DND-41 (cell line): ENCODE results near the gene RNASE8.

Source experiments
- ATAC-seq: fragments of 200-7000 bp; cut with Tn5 transposase; 3 replicates; pipeline ENCODE4 v1.9.1; 2021; ENCODE audit warnings: low read depth; ENCODE audit not compliant: insufficient read depth
- DNase-seq: peaks from one replicate; pipeline ENCODE4 v3.0.0-alpha.2; 2020
- H2AFZ ChIP-seq: 2 replicates; pipeline ENCODE4 v1.6.0; 2012; ENCODE audit warnings: low read depth, low read length
- H3K27ac ChIP-seq: 2 replicates; pipeline ENCODE4 v1.5.1; 2012; ENCODE audit warnings: low read length, inconsistent platforms
- H3K27me3 ChIP-seq: fragments of 200-600 bp; sonication (generic); 2 replicates; pipeline ENCODE4 v1.6.0; 2012; ENCODE audit warnings: low read length, mild to moderate bottlenecking, inconsistent platforms; ENCODE audit not compliant: insufficient read depth, poor library complexity
- H3K36me3 ChIP-seq: 2 replicates; pipeline ENCODE4 v1.5.1; 2012; ENCODE audit warnings: low read length, inconsistent platforms; ENCODE audit not compliant: insufficient read depth
- H3K4me1 ChIP-seq: 2 replicates; pipeline ENCODE4 v1.5.1; 2012; ENCODE audit warnings: mild to moderate bottlenecking, low read length; ENCODE audit not compliant: insufficient read depth
- H3K4me2 ChIP-seq: 2 replicates; pipeline ENCODE4 v1.6.0; 2012; ENCODE audit warnings: mild to moderate bottlenecking, moderate library complexity, low read length, inconsistent platforms; ENCODE audit not compliant: insufficient read depth
- H3K4me3 ChIP-seq, 2 experiments: fragments of 200-600 bp in 1 of 2; shearing (Covaris generic) in 1 of 2; 2 replicates each; pipeline ENCODE4 v1.5.1; 2012 to 2016; ENCODE audit warnings: inconsistent platforms in 2 of 2, low read length in 2 of 2, mild to moderate bottlenecking in 2 of 2, low read depth in 1 of 2, moderate library complexity in 1 of 2
- H3K79me2 ChIP-seq: 2 replicates; pipeline ENCODE4 v1.6.0; 2012; ENCODE audit warnings: low read length, inconsistent platforms; ENCODE audit not compliant: insufficient read depth
- H3K9ac ChIP-seq: 2 replicates; pipeline ENCODE4 v1.6.0; 2012; ENCODE audit warnings: low read depth, mild to moderate bottlenecking, inconsistent platforms, low read length, moderate library complexity
- H3K9me3 ChIP-seq: 2 replicates; pipeline ENCODE4 v1.5.1; 2012; ENCODE audit warnings: low read length, moderate library complexity, mild to moderate bottlenecking, inconsistent platforms; ENCODE audit not compliant: insufficient read depth, severe bottlenecking
- H4K20me1 ChIP-seq: 2 replicates; pipeline ENCODE4 v1.6.0; 2012; ENCODE audit warnings: low read length; ENCODE audit not compliant: insufficient read depth
- CTCF ChIP-seq: IDR thresholded peaks from 2 replicates; pipeline ENCODE4 v1.5.1; 2012; ENCODE audit warnings: borderline replicate concordance, low read length, moderate library complexity, mild to moderate bottlenecking; ENCODE audit not compliant: poor library complexity, severe bottlenecking; ENCODE audit errors: extremely low read depth
- EZH2 ChIP-seq: IDR thresholded peaks from 3 replicates; pipeline ENCODE4 v1.6.1; 2012; ENCODE audit warnings: borderline replicate concordance, low read depth, mild to moderate bottlenecking, moderate library complexity, low read length, inconsistent platforms; ENCODE audit not compliant: severe bottlenecking

Gene RNASE8

GRCh38 chr14:21060614-21061346 is 3.2 kb downstream of the RNASE8 start:
- ATAC-seq (no peak), DNase-seq (no peak)
- H3K79me2 ChIP-seq = no peaks in the 10 kb centered on the region
- peaks cover 24% of the 10 kb centered on the region for H3K27me3 ChIP-seq
- no peak overlapping the region for H3K4me3 ChIP-seq
- TF ChIP-seq EZH2 = no peak
- TF ChIP-seq CTCF = no peak
- H3K9ac ChIP-seq = no peak overlapping the region
- no peaks in the 10 kb centered on the region for H3K36me3 ChIP-seq
- no peak overlapping the region for H3K4me2 ChIP-seq
- no peak overlapping the region for H2AFZ ChIP-seq
- no peak overlapping the region for H3K27ac ChIP-seq
- H4K20me1 ChIP-seq = no peaks in the 10 kb centered on the region
- H3K4me1 ChIP-seq = no peaks in the 10 kb centered on the region
- H3K9me3 ChIP-seq = no peaks in the 10 kb centered on the region

DNA sequence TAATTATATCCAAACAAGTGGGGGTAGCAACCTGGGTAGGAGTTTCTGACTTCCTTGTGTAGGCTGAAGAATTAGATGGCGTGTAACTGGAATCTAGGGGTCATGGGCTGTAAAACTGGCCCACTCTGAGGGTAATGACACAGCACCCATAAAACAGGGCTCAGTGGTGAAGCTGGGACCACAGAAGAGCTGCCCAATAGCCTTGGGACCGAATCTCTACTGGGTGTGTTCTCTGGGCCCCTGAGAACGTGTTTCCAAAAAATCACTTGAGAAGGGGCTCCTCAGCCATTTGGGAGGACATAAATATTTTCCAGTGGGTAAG is 3.7 kb downstream of the RNASE8 start:
- H3K27ac ChIP-seq = no peak overlapping the region
- no peaks in the 10 kb centered on the region for H3K9me3 ChIP-seq
- H3K36me3 ChIP-seq = no peaks in the 10 kb centered on the region
- H3K4me2 ChIP-seq = no peak overlapping the region
- ATAC-seq (no peak), DNase-seq (no peak)
- TF ChIP-seq CTCF = no peak
- no peak for TF ChIP-seq EZH2
- H3K79me2 ChIP-seq = no peaks in the 10 kb centered on the region
- no peak overlapping the region for H2AFZ ChIP-seq
- no peak overlapping the region for H3K9ac ChIP-seq
- no peaks in the 10 kb centered on the region for H3K4me1 ChIP-seq
- H3K4me3 ChIP-seq = no peak overlapping the region
- no peaks in the 10 kb centered on the region for H4K20me1 ChIP-seq
- peaks cover 24% of the 10 kb centered on the region for H3K27me3 ChIP-seq

DNA sequence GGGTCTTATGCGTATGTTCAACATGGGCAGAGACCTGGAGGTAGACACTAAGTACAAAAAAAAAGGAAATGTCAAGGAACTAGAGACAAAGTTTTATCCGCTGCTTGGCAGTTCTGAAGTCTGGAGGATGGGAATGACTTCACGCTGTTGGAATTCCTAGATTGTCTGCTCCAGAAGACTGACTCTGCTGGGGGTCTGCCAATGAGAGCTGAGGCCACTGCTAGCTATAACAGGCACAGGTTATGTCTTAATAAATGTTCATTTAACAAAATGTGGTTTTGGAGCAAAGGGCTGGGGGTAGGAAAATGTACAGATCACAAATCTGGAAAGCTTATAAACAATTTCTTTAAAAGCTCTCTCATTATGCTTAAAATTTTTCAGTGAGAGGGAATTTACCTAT is 5.9 kb downstream of the RNASE8 start:
- Histone ChIP-seq H3K4me3 (no peak overlapping the region), H3K4me1 (no peaks in the 10 kb centered on the region), H3K9me3 (no peaks in the 10 kb centered on the region), H3K27me3 (peaks cover 32% of the 10 kb centered on the region), H3K4me2 (no peak overlapping the region), H3K9ac (no peak overlapping the region), H3K36me3 (no peaks in the 10 kb centered on the region), H4K20me1 (no peaks in the 10 kb centered on the region), H3K27ac (no peak overlapping the region), H2AFZ (no peak overlapping the region), H3K79me2 (no peaks in the 10 kb centered on the region)
- DNase-seq = no peak
- TF ChIP-seq CTCF (no peak), EZH2 (no peak)
- ATAC-seq = no peak
